Measurements from ENCODE around the gene LMF2.

LMF2 gene

DNA sequence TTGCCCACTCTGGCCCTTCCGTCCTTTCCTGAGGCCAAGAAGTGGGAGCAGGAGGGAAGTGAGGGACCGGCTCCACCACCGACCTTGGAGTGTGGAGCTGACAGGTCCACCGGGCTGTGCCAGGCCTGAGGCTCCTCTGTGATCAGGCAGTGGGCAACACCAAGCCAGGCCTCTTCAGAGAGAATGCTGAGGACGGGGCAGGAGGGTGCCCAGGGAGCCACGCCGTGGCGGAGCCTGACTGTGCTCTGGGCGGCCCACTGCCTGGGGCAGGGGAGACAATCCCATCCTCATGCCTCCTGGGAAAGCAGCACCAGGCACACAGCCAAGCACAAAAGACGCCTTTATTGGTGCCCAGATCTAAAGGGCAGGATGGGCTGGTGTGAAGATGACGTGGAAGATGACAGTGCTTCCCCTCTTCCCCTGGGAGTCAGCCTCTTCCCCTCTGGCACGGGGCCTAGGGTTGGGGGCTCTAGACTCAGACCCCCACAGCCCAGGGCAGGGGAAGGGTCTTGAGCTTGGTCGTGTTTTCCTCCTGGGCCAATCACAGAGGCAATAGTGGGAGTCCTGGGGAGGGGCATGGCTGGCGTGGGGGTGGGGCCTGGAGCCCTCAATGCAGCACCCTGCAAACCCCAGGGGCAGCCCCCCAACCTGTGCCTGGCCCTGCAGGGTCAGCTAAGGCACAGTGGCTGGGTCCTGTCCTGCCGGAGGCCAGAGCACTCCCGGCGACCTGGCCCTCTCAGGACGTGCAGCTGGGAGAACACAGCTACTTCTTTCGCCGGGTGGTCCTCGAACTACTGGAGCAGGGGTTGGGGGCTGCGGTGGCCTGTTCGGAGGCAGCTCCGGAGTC, 4.7 kb downstream of the LMF2 start:
- DNase-seq = no peak

DNA sequence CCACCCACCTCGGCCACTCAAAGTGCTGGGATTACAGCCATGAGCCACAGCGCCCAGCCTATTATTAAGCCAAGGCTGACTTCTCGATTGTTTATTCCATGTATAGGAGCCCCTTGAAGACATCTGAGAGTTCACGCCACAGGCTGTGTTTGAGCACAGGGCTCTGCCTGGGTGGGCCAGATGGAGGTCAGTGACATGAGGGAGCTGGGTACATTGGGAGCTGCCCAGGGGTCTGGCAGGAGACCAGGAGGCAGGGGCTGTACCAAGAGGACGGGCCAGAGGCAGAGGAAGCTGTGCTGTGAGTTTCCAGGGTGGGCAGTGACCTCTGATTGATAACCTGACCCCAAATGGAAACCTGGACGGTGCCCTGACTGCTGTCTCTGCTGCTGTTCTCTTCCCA, 5.4 kb downstream of the LMF2 start:
- no peak for DNase-seq

DNA sequence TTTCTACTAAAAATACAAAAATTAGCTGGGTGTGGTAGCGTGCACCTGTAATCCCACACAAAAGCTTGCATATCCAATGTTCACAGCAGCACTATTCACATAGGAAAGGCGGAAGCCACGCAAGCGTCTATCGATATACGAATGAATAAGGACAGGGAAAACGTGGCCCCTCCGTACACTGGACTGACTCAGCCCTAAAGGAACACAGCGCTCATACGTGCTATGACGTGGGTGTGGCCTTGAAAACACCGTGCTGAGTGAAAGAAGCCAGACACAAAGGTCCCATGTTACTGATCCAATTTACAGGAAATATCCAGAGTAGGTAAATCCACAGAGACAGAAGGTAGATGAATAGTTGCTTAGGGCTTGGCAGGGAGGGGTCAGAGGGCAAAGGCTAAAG, 7.0 kb downstream of the LMF2 start:
- DNase-seq = no peak

DNA sequence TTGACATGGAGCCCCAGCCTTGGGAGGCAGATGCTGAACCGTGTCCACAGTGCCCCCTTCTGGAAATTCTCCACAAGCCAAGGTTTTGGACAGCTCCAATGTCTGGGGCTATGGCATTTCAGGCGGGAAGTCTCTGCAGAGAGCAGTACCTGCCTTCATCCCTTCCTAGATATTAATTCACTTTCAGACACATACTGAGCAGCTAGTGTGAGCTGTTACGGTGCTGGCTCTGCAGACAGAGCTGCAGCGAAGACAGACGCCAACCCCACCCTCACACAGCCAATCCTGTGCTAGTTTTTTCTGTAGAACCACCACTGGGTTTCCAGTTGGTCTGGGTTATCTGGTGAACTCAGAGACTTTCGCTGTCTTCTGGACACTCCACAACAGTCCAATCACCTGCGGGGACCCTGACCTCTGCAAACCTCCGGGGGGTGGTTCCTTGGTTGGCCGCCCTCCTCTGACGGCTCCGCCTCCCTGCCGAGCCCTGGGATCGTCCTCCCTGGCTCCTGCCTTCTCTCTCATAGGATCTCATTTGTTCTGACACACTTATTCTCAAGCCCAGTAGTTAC, 9.1 kb downstream of the LMF2 start:
- peak; percentile 23 for DNase-seq

DNA sequence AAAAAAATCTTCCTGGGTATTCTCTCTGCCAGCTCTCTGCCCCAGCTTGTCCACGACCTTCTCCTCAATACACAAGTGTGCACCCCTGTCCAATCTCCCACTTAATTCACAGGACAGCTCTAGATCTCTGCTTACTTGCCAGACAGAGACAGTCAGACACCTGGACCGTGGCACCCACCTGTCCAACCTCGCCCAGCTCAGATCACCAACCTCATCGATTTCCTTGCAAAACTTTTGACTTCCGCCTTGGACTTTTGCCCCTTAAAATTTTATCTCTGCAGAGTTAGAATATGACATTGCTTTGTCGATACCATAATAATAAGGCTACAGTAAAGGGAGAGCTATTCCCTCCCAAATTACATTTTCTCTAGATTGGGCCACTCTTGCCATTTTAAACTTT, 10.4 kb downstream of the LMF2 start:
- no peak for DNase-seq

DNA sequence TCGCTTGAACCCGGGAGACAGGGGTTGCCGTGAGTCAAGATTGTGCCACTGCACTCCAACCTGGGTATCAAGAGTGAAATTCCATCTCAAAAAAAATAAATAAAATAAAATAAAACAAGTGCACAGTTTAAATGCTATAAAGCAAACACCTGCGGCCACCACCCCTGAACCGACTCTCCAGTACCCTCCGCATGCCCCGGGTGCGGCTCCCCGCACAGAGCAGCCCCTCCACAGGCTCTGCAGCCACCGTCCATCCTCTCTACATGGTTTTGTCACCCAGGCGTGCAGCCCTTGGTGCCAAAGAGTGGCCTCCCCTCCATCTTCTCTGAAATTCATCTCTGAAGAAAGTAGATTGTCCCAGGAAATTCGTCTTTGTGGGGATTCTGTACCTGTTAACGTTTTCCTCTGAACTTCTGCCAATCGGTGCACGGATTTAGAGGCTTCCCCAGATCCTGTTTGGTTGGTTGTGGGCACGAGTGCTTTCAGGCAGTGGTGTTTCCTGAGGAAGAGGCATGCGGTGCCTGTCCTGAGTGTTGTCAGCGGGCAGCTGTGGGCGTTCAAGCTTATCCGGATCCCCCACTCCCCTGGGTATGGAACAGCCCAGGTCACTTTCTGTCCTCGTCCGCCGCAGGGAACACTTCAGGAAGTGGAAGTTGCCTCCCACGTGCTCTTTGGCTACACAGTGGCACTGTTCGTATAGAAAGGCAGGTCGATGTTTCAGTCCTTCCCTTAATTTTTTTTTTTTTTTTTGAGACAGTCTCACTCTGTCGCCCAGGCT, 16.8 kb downstream of the LMF2 start:
- DNase-seq = no peak

DNA sequence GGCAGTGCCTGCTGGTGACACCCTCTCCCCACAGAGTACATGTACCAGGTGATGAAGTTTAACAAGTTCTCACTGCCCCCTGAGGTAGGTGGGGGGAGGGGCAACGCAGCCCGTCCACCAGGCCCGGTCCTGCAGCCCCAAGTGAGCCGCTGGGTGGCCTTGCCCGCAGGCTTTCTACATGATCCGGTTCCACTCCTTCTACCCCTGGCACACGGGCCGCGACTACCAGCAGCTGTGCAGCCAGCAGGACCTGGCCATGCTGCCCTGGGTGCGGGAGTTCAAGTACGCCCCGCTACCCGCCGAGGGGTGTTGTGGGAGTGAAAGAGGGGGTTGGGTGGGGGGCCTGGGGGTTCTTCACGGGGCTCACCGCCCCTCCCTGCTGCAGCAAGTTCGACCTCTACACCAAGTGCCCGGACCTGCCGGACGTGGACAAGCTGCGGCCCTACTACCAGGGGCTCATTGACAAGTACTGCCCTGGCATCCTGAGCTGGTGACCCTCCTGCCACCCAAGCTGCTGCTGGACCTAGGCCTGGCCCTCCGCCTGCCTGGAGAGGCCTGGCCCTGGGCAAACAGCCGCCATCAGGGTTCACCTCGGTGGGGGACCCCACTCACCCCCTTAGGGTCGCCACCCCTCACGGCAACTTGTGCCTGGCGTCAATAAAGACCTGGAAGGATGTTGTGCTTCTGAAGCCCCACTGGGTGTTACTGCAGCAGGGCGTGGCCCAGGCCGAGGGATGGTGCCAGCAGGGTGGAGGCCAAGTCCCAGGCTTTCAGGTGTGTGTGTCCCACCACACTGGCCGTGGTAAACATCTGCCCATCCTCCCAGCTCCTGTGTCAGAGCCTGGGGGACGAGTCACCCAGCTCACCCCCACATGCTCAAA, 17.9 kb downstream of the LMF2 start:
- DNase-seq = no peak

DNA sequence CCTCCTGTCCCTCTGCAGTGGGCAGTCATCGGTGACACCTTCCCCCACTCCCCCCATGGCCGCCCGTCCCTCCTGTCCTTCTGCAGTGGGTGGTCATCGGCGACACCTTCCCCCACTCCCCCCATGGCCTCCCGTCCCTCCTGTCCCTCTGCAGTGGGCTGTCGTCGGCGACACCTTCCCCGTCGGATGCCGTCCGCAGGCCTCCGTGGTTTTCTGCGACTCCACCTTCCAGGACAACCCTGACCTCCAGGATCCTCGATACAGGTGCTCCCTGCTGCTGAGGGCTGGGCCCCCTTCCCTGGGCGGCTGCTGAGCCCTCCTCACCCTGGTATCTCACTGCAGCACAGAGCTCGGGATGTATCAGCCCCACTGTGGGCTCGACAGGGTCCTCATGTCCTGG, 18.6 kb downstream of the LMF2 start:
- DNase-seq = no peak

DNA sequence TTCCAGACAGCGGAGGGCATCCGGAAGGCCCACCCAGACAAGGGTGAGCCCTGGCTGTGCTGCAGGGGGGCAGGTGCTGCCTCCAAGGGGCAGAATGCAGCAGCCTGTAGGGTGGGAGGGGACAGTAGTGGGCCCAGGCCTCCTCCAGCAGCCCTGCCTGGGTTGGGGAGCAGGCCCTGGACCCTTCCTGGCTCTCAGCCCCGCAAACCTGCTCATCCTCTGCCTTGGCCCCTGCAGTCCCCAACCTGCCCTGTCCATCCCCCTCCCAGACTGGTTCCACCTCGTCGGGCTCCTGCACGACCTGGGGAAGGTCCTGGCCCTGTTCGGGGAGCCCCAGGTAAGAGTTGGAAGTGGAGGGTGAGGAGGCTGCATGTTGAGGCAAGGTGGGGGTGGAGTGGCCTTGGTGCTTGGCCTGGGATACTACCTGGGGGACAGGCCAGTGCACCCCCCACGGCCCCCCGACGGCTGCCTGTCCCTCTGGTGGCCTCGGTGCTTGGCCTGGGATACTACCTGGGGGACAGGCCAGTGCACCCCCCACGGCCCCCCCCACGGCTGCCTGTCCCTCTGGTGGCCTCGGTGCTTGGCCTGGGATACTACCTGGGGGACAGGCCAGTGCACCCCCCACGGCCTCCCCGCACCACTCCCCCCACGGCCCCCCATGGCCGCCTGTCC, 19.4 kb downstream of the LMF2 start:
- no peak for DNase-seq

DNA sequence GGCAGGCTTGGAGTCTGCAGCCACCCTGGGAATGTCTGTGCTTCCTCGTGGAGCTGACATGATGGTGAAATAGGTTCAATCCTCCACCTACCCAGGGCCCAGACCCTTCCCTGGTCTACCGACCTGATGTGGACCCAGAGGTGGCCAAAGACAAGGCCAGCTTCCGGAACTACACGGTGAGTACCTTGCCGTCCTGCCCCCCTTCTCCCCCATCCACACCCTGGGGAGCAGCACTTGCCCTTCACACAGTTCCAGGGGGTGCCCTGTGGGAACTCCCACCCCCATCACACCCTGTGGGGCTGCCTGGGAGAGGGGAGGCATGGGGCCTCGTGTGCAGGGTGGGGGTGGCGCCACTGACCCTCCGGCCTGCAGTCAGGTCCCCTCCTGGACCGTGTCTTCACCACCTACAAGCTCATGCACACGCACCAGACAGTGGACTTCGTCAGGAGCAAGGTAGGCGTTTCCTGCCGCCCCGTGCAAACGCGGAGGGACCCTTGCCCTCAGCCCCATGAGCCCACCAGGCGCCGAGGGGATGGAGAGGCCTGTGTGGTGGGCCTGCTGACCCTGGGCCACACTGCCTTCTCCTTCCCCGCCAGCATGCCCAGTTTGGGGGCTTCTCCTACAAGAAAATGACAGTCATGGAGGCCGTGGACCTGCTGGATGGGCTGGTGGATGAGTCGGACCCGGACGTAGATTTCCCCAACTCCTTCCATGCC, 20.1 kb downstream of the LMF2 start:
- DNase-seq = no peak

DNA sequence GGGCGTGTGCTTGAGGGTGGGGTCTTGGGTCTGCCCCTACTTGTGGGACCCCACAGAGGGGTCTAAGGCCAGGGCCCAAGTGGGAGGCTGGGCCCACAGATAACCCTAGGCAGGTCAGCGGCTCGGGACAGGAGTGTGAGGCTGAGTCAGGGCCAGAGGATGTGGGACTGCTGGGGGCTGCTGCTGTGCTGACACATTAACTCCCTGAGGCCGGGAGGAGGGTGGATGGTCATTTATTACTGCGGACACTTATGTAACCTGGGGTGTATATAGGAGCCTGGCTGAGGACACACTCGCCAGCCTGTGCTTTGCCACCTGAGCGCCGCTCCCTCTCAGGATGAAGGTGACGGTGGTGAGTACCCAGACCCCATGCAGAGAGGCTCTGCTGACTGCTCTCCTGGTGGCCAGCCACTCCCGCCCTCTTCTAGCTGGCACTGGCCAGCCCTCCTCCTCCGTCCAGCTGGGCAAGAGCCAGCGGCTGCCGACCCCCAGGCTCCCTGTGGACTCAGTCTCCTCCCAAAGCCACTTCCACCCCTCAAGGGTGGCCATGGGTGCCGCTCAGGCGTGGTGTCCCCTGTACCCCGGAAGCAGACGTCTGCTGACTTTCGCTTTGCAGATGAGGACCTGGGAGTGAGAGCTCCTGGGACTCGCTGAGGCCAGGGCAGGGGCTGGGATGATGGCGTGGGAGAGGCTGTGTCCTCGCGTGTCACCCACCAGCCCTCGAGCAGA, 20.8 kb downstream of the LMF2 start, which contains the start of gene MIOX:
TSS of gene MIOX (plus strand) at position 299 of the 729 bp plus-strand sequence. CDS start at position 338, 39 bp downstream.
- no peak for DNase-seq

DNA sequence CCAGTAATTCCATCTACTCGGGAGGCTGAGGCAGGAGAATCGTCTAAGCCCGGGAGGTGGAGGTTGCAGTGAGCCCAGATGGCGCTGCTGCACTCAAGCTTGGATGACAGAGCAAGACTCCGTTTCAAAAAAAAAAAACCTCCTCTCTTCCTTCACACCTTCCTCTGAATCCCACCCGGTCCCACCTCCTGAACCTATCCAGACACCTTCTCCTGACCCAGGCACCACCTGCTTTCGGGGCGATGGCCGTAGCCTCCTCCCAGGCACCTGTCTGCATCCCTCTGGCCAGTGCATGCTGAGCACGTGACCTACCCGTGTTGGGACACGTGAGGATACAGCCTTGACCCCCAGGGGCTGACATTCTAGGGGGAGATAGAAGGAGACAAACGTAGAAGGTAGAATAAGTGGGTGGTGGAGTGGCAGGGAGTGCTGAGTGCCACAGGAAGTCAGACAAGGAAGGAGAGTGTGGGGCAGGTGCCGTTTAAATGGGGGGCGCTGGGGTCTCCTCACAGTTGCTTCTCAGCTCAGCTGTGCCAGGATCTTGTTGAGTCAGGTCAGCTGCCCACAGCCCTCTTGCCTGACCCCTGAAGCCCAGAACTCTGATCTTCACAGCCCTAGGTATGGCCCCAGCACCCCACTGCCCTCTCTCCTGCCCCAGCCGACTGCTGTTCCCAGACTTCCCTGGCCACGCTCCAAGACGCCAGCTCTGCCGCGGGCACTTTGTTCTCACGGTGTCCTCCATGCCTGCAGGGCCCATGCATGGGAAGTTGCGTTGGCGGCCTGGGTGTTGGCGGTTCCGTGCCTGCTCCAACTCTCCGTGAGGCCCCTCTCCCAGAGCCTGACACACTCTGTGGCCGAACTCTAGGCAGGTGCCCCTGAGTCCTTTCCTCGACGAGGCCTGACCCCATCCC, 22.0 kb downstream of the LMF2 start:
- no peak for DNase-seq

DNA sequence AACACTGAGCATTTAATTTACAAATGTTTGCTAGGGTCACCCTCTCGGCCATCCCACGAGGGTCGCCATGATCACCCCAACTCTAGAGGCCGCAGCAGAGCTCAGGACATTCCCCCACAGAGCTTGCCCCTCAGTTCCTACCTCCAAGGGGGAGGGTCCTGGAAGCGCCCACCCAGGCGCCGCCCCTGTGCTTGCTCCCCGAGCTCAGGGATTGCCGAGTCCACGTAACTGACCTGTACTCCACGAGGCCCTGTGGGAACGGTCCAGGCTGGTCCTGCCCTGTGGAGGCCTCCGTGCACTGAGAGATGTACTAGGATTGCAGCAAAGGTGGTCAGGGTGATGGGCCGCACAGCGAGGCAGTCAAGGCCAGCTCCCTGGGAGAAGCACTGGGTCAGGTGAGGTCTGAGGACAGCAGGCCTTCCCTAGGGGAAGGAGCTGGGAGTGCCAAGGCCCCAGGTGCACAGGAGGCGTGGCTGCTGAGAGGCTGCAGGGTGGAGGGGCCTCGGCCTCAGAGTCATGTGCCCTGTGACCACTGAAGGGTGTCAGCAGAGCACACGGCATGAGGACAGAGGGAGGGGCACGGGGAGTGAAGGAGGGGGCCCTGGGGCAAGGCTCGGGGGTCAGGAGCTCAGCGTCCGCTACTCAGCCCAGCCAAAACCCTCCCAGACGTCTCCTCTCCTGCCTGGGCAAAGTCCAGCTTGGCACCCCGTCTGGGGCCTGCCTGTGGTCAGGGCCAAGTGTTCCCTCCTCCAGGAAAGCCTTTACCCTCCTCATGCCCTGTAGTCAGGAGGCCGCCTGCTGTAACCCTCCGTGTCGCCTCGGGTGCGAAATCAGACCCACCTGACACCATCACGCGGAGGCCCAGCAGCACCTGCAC, 23.3 kb downstream of the LMF2 start:
- DNase-seq = no peak

DNA sequence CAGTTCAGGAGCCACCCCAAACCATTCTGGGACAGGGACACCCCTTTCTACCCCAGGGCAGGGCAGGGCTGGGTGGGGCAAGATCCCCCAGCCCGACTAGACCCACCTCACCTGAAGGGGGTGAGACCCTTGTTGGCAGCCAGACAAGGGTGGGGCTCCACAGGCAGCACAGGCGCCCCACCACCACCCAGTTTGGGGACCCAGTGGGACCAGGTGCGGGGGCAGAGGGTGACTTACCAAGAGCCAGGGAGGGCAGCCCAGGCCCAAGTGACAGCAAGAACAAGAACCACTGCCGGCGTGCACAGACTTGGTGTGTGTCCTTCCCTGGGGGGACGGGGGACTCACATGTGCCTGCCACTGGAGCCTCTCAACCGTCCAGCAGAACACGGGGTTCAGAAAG, 23.9 kb downstream of the LMF2 start:
- no peak for DNase-seq

DNA sequence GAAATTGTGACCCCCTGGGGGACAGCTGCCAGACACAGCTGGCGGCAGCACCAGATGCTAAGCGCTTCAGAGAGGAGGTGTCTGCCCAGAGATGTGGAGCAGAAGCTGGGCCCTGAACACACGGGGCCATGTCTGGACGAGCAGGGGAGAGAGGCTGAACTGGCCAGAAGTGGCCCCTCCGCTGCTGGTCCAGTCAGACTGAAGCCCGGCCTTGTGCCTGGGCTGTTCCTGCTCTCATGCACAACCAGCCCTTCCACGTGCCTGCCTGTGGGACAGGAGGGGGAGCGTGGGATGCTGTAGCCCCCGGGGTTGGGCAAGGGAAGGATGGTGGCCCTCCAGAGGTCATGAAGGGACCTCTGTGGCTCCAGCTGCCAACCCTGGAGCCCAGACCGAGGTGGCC, 24.4 kb downstream of the LMF2 start:
- DNase-seq = no peak

DNA sequence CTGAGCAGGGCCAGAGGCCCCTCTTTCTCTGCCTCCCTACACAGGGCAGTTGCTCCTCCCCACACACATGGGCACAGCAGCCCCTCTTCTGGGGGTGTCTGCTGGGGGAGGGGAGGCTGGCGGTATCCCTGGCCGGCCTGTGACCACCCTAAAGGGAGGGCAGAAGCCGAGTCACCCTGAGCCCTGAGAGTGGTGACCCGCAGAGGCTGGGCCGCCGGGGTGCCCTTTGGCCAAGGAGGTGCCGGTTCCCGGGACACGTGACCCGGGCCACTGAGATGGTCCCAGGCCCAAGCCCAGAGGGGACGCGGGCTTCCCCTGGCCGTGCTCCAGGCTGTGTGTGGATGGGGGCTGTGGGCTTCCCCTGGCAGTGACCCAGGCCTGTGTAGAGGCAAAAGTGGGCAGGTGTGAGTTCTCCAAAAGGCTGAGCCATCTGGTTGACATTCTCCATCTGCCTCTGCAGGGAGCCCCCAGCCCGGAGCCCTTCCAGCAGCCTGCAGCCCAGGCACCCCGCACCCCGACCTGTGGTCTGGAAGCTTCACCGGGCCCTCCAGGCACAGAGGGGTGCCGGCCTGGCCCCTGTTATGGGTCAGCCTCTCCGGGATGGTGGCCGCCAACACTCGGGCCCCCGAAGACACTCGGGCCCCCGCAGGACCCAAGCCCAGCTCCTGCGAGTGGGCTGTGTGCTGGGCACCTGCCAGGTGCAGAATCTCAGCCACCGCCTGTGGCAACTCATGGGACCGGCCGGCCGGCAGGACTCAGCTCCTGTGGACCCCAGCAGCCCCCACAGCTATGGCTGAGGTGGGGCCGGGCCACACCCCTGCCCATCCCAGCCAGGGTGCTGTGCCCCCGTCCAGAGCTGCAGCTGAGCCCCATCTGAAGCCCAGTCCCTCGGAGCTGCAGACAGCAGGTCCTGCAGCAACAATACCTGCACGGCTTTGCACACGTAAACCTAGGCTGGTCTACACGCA, 25.1 kb downstream of the LMF2 start:
- DNase-seq = no peak

DNA sequence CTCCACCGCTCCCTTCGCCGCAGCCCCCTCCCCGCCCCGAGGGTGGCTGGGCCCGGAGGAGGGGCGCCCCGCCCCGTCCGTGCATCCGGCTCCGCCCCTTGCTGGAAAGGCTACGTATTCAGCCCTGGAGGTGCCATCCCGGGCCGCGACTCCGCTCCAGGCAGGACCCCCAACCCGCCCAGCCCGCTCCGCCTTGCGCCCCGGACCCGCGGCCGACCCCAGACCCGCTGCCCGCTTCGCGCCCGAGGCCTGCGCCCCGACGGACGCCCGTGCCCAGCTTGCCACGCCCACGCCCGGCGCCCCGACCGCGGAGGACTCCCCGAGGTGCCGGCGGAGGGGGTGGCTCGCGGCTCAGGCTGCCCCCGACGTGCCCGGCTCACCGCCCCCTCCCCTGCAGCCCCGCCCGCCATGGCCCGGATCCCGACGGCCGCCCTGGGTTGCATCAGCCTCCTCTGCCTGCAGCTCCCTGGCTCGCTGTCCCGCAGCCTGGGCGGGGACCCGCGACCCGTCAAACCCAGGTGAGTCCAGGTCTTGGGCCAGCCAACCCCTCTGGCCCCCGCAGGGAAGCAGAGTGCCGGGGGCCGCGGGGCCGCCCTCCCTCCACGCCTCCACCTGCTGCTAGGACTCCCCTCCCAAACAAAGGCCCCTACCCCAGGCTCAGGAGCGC, 25.9 kb downstream of the LMF2 start, which contains the start of gene ADM2:
TSS of gene ADM2 (plus strand) at position 104 of the 667 bp plus-strand sequence. CDS start at position 409, 305 bp downstream.
- no peak for DNase-seq
